HepG2 (cell line): ENCODE results near the gene MISP3. TPM values are rescaled to one million over a fixed set of nuclear protein-coding genes. Genes with fewer than 3 reads are reported as not detected.

Experiments used
- ARID4A ChIP-seq: sonication (generic); formaldehyde crosslinking; IDR thresholded peaks from 2 replicates; pipeline ENCODE4 v1.5.0; 2020; ENCODE audit warnings: mild to moderate bottlenecking, missing genetic modification reagents, borderline replicate concordance
- CEBPB ChIP-seq: IDR thresholded peaks from 2 replicates; pipeline ENCODE4 v1.6.1; 2011; ENCODE audit warnings: low read depth, low read length, improper control_type of control experiment, borderline replicate concordance
- MAF1 ChIP-seq: sonication (generic); formaldehyde crosslinking; IDR thresholded peaks from 2 replicates; pipeline ENCODE4 v1.5.0; 2020; ENCODE audit warnings: missing genetic modification reagents, borderline replicate concordance
- POGK ChIP-seq: sonication (generic); formaldehyde crosslinking; conservative IDR thresholded peaks from 2 replicates; pipeline ENCODE4 v1.8.0; 2022; ENCODE audit warnings: mild to moderate bottlenecking, moderate library complexity, missing genetic modification reagents
- SAP130 ChIP-seq: IDR thresholded peaks from 2 replicates; pipeline ENCODE4 v1.6.1; 2016; ENCODE audit warnings: low read depth
- SKI ChIP-seq: fragments of 450-650 bp; IDR thresholded peaks from one replicate; pipeline ENCODE4 v1.6.1; 2018; ENCODE audit warnings: mild to moderate bottlenecking; ENCODE audit not compliant: partially characterized antibody
- TFDP1 ChIP-seq: IDR thresholded peaks from 2 replicates; pipeline ENCODE4 v1.6.1; 2016; ENCODE audit warnings: missing compliant biosample characterization, missing genetic modification reagents, borderline replicate concordance
- YEATS4 ChIP-seq: sonication (generic); formaldehyde crosslinking; IDR thresholded peaks from 2 replicates; pipeline ENCODE4 v1.4.0; 2020; ENCODE audit warnings: missing genetic modification reagents, borderline replicate concordance
- YY1 ChIP-seq: IDR thresholded peaks from 2 replicates; pipeline ENCODE4 v1.6.1; 2011; ENCODE audit warnings: low read length, low read depth, moderate library complexity, mild to moderate bottlenecking; ENCODE audit not compliant: insufficient read depth, insufficient replicate concordance
- ZBTB25 ChIP-seq: IDR thresholded peaks from 2 replicates; pipeline ENCODE4 v1.6.1; 2018; ENCODE audit warnings: missing genetic modification reagents
- ZFP82 ChIP-seq: sonication (generic); formaldehyde crosslinking; IDR thresholded peaks from 2 replicates; pipeline ENCODE4 v1.5.1; 2020; ENCODE audit warnings: mild to moderate bottlenecking, missing genetic modification reagents, borderline replicate concordance
- ZFY ChIP-seq: sonication (generic); formaldehyde crosslinking; IDR thresholded peaks from 2 replicates; pipeline ENCODE4 v1.4.0; 2020; ENCODE audit warnings: missing genetic modification reagents
- ZNF468 ChIP-seq: sonication (generic); formaldehyde crosslinking; IDR thresholded peaks from 2 replicates; pipeline ENCODE4 v1.8.0; 2022; ENCODE audit warnings: mild to moderate bottlenecking, moderate library complexity, missing genetic modification reagents
- ZNF687 ChIP-seq: sonication (generic); formaldehyde crosslinking; IDR thresholded peaks from 2 replicates; pipeline ENCODE4 v1.5.1; 2020; ENCODE audit warnings: mild to moderate bottlenecking, missing genetic modification reagents, moderate library complexity
- ZSCAN31 ChIP-seq: sonication (generic); formaldehyde crosslinking; IDR thresholded peaks from 2 replicates; pipeline ENCODE4 v1.5.0; 2020; ENCODE audit warnings: low read depth, mild to moderate bottlenecking, missing genetic modification reagents
- polyA plus RNA-seq, 8 experiments: library from polyadenylated mRNA; depleted of rRNA in 3 of 8; stranded (reverse) in 7 of 8; unstranded in 1 of 8; fragments of >200 nt; fragmentation: Illumina TruSeq in 4 of 8; extraction: Trizol in 4 of 8; gene quantifications; 2 replicates each; pipeline versions ENCODE4 v1.2.1 to v1.2.3, GENCODE V29; 2011 to 2016; ENCODE audit warnings: low read depth in 4 of 8, missing spikeins in 1 of 8, mixed read lengths in 1 of 8; ENCODE audit not compliant: insufficient read depth in 1 of 8
- total RNA-seq, 5 experiments: library from RNA; depleted of rRNA; stranded (reverse); fragments of >200 nt; fragmentation: Illumina TruSeq; extraction: Trizol; gene quantifications; 2 replicates each; pipeline ENCODE4 v1.2.3, GENCODE V29; 2016; ENCODE audit warnings: low read depth in 1 of 5

The MISP3 gene
- total and polyA plus RNA-seq, 2 of the 13 experiments (the other 11 are each of a cell fraction or from before 2014, with no cell fraction given) = 2.5 to 5.4 TPM

- TF ChIP-seq POGK (0 out of 2 replicates have a peak, but pooled peaks have one; percentile 18), ARID4A (CRISPR knock-in tag) (0 out of 2 replicates have a peak, but pooled peaks have one; percentile 0), MAF1 (CRISPR knock-in tag) (peak; percentile 68; the same call in 1 of the 2 replicates), SKI (peak; percentile 36), CEBPB (no peak), TFDP1 (CRISPR knock-in tag) (peak; percentile 48; the same call in 1 of the 2 replicates), ZFP82 (CRISPR knock-in tag) (peak; percentile 59; the same call in 1 of the 2 replicates), YY1 (peak; percentile 52), ZFY (CRISPR knock-in tag) (peak; percentile 67), ZNF468 (CRISPR knock-in tag) (no peak), ZBTB25 (no peak), ZNF687 (CRISPR knock-in tag) (peak; percentile 52), SAP130 (peak; percentile 33; the same call in 1 of the 2 replicates), YEATS4 (CRISPR knock-in tag) (peak; percentile 27; the same call in 1 of the 2 replicates), ZSCAN31 (CRISPR knock-in tag) (0 out of 2 replicates have a peak, but pooled peaks have one; percentile 19)
Measured at GRCh38 chr19:14073261-14073924, 807 bp downstream of the MISP3 start (continued).
